22Rv1 (cell line): ENCODE results near the gene ZNF497.

Experiments used
- ZFX ChIP-seq: fragments of 450-650 bp; IDR thresholded peaks from 2 replicates; pipeline ENCODE4 v1.6.1; 2017; ENCODE audit warnings: antibody characterized with exemption, borderline replicate concordance
- TF ChIP-seq, protein P1 (sequence below): fragments of 450-650 bp; IDR thresholded peaks from 2 replicates; pipeline ENCODE4 v1.5.1; 2017; ENCODE audit warnings: mild to moderate bottlenecking

DNA sequence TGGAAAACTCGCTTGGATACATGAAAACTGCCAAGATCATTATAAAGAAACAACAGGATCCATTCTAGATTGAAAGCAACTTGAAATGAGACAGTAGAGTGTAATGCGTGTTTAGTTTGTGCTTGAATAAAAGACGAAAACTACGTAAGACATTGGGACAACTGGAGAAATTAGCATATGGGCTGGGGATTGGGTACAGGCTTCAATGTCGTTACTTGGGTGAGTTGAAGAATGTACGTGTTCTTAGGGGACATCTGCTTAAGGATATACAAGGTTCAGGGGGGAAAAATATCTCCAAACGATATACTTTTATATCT, 57.8 kb downstream of the ZNF497 start:
- TF ChIP-seq, protein P1, sequence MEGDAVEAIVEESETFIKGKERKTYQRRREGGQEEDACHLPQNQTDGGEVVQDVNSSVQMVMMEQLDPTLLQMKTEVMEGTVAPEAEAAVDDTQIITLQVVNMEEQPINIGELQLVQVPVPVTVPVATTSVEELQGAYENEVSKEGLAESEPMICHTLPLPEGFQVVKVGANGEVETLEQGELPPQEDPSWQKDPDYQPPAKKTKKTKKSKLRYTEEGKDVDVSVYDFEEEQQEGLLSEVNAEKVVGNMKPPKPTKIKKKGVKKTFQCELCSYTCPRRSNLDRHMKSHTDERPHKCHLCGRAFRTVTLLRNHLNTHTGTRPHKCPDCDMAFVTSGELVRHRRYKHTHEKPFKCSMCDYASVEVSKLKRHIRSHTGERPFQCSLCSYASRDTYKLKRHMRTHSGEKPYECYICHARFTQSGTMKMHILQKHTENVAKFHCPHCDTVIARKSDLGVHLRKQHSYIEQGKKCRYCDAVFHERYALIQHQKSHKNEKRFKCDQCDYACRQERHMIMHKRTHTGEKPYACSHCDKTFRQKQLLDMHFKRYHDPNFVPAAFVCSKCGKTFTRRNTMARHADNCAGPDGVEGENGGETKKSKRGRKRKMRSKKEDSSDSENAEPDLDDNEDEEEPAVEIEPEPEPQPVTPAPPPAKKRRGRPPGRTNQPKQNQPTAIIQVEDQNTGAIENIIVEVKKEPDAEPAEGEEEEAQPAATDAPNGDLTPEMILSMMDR: no peak
- TF ChIP-seq ZFX: no peak
